Raji (cell line): ENCODE measurements around the gene TMEM81.

ENCODE experiments used
- POLR2A ChIP-seq: IDR thresholded peaks from 2 replicates; pipeline ENCODE4 v1.6.1; 2011; ENCODE audit warnings: low read depth, low read length, control low read depth; ENCODE audit not compliant: insufficient read depth

The TMEM81 gene

GRCh38 chr1:205095422-205095821 is 11.2 kb upstream of the TMEM81 start:
- no peak for TF ChIP-seq POLR2A

DNA sequence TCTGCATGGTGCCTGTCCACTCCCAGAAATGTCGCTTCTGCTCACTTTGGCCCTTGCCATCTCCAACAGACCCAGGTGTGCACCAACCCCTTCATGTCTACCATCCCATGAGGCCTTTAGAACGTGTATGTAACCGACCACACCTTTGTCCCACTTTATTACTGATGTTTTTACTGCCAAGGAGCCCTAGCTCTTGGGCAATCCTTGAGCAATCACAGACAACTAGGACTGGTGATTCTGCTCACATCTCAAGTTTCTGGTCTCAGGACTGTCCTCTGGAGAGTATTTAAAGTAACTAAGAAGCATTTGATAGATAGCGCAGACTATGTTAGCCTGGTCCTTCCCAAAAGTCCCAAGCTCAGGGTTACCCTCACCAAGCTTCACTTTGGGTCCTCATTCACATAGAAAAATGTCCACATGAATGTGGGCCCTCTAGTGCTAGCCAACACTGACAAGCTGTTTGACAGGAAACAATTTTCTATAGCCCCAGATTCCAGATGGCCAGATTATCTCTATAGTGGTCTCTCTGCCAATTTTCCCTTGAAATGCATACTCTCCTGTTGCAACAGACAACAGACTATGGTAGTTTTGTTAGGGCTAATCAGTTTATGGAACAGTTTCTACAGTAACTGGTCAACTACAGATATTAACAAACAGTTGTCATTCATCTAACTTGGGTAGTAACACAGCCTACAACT is 6.9 kb upstream of the TMEM81 start:
- TF ChIP-seq POLR2A = no peak

GRCh38 chr1:205088341-205088740 is 4.1 kb upstream of the TMEM81 start:
- TF ChIP-seq POLR2A = no peak

DNA sequence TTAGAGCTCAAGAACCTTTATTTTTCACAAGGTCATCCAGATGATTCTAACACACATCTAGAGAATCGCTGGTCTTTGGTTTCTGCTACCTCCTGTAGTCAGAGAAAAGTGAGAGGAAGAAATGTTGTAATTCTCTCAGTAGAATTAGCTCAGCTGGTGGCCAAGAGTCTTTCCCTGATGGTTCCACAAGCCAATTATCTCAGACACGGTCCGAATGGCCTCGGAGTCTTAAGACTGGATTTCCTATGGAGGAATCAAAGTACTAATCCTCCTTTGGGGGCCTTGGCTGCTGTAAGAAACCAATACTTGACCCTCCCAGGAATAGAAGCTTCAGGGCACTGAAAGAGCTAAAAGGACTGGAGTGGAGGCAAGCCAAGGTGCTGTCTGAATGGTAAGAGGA is 1.8 kb downstream of the TMEM81 start:
- no peak for TF ChIP-seq POLR2A

DNA sequence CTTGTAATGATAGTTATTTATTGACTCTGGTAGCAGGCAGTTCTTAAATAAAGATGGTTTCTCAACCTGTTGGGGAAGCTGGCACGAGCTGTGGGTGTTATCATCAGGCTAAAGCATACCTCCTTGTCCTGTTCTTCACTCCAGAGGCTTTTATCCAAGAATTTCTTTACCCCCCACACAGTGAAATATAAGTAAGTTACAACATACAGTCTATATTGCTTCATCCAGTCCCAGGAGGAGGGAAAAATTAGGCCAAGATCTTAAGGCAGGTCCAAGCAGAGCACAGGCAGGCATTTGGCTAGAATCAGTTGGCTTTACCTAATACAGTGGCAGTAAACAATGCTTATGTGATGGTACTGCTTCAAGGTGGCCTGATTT is 6.3 kb downstream of the TMEM81 start:
- TF ChIP-seq POLR2A = no peak

DNA sequence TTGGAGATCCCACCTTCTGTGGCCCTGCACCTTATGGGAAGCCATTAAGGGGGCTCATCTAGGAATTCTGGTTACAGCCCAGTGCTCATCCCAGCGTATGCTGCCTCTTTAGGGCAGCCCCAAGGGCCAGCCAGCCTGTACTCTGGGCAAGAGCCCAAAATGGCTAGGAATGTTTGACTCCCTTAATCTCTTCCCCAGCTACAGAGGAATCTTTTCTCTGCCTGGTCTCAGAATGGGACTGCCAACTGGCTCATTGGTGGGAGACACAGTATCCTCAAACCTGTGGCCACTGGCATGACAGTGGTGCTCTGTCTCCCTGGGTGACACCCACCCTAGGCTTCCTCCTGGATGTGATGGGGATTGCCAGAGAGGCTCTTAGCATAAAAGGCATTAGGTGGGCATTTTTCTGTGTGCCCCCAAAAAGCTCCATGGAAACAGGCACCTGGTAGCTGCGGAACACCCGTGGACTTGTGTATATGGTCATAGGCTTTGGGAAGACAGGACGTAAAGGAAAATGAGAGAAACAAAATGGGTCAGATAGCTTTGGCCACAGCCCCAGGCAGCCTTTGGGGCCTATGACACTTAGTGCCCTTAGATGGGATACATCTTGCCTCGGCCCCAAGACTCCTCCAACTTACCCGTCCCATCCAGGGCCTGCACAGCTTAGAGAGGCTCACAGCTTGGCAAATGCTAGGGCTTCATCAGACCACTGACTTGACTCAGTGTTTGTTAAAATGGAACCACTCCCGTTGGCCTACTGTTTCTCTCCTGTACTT is 6.9 kb downstream of the TMEM81 start:
- TF ChIP-seq POLR2A = no peak

- TF ChIP-seq POLR2A = no peak
Measured at GRCh38 chr1:205076245-205076761, 8.0 kb downstream of the TMEM81 start.

DNA sequence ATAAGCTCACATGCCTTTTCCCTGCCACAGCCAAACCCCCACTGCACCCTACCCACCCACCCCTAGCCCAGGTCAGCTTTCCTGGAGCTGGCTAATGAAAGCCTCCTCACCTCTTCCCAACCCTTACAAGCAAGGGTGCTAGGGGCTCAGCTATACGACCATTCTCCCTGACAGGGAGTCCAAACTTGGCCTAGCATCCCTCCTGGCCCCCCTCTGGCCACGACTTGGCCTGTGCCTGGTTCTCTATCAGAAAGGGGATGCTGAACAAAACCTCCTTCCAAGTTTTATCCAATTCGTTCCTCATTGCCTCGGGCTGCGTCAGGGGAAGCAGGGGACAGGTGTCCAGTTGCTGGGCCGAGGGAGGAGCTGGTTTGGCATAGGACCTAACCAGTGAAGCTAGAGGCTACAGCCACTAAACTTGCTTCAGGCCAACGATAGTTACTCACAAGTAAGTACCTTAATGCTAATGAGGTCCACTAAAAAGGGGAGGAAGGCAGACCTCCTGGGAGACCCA is 8.6 kb downstream of the TMEM81 start:
- TF ChIP-seq POLR2A = no peak

- no peak for TF ChIP-seq POLR2A
Measured at GRCh38 chr1:205074513-205074912, 9.7 kb downstream of the TMEM81 start.

GRCh38 chr1:205074084-205074483 is 10.2 kb downstream of the TMEM81 start:
- no peak for TF ChIP-seq POLR2A

DNA sequence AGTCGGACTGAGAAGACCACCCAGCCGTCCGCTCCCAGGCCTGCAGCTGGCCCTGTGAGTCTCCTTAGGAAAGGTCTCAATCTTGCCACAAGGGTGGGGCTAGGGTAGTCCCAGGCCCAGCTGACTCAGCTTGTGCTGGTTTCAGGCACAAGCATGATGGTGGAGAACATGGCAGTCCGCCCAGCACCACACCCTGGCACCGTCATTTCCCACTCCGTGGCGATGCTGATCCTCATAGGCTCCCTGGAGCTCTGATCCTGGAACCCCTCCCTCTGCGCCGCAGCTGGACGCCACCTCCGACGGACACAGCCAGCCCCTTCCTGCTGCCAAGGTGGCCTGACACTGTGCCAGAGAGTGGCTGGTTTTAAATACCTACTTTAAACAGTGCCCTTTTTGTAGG is 10.7 kb downstream of the TMEM81 start:
- no peak for TF ChIP-seq POLR2A

DNA sequence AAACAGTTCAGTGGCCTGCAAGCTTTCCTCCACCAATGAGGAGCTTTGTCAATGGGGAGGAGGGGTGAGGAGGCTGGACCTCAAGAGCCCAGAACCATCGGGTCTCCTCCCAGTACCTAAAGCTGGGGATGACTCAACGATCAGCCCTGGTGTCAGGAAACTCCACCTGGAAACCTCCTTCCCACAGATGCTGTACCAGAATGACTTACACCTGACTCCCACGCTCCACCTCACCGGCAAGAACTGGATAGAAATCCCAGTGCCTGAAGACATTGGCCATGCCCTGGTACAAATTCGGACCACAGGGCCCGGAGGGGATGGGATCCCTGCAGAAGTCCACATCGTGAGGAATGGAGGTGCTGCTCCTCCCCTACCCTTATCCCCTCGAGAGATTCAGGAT is 11.4 kb downstream of the TMEM81 start:
- TF ChIP-seq POLR2A = no peak

DNA sequence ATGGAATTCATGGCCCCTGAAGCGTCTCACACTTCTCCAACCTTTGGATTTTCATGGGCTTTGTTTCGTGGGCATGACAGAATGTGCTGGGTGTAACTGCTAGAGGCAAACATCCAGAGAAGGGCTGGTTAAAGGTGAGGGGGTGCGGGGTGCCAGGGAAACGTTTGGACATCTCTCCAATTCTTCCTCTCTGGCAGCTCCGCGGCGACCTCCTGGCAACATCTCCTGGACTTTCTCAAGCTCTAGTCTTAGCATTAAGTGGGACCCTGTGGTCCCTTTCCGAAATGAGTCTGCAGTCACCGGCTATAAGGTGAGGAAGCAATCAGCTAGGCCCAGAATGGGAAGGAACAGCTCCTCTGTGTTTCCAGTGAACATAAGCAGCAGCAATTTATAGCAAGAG is 12.0 kb downstream of the TMEM81 start:
- no peak for TF ChIP-seq POLR2A

DNA sequence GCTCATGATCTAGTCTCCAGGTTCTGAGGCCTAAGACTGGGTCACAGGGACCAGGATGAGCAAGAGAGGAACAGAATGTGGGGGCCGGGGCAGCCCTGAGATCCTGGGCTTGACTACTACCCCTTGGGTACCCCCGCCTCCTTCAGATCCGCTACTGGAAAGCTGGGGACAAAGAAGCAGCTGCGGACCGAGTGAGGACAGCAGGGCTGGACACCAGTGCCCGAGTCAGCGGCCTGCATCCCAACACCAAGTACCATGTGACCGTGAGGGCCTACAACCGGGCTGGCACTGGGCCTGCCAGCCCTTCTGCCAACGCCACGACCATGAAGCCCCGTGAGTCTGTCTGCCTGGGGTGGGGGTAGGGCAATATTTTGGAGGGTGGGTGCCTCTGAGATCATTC is 12.5 kb downstream of the TMEM81 start:
- no peak for TF ChIP-seq POLR2A

DNA sequence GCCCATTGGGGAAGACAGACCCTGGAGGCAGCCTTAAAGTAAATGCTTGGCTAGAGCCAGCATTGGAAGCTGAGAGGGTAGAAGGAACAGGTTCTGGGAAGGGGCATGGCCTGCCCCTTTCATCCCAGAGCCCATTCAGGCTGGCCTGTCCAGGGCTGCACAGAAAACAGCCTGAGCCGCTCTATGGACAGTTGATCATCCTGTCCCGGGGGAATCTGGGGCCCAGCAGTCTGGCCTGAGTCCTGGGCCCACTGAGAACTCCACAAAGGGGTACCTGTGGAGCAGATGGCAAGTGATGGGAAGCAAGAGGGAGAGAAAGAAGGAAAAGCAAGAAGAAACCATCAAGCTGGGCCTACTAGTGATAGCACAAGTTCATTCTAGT is 13.2 kb downstream of the TMEM81 start:
- TF ChIP-seq POLR2A = no peak
